HG03135 (cell line): ENCODE measurements around the gene LYRM4.

Experiments
- ATAC-seq: cut with Tn5 transposase; IDR thresholded peaks from one replicate; pipeline ENCODE4 v1.9.1; 2021; ENCODE audit warnings: mild to moderate bottlenecking, moderate library complexity; ENCODE audit not compliant: unreplicated experiment

Gene LYRM4

GRCh38 chr6:5206920-5207561, 53.7 kb downstream of the LYRM4 start:
- no peak for ATAC-seq

GRCh38 chr6:5205877-5206850, 54.6 kb downstream of the LYRM4 start:
- no peak for ATAC-seq

GRCh38 chr6:5205035-5205507, 55.7 kb downstream of the LYRM4 start:
- no peak for ATAC-seq

GRCh38 chr6:5204376-5204775, 56.4 kb downstream of the LYRM4 start:
- ATAC-seq = no peak

DNA sequence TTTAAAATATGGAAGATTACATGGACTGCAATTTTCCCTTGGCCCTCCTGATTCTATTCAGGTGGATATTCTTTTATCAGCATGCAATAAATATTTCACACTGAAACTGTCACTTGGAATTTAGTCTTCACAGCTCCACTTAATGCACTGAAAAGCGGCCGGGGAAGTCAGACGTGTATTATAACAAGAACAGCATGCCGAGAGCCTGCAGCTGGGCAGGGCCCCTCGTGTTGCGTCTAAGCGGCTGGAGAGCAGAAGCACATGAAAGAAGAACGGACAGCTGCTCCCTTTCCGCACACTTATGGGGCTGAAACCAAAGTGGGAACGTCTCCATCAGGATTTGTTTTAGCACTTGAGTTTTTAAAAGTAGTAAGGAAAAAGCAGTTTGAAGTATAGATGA, 57.2 kb downstream of the LYRM4 start:
- no peak for ATAC-seq

DNA sequence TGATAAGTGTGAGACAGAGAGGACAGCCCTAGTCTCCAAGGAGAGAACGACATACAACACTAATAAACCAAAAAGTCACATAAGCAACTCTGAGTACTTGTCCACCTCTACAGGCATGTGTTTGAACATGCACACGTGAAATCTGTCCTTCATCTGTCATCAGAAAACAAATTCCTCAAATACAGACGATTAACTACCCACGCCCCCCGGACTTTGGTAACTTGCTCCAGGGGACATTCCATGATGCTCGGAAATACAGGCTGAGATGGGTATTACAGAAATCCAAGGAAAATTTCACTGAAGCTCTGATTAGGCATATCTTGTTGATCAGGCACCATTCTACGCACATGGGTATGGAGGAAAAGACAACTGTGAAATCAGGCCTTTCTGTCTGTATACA, 57.8 kb downstream of the LYRM4 start:
- ATAC-seq = no peak

DNA sequence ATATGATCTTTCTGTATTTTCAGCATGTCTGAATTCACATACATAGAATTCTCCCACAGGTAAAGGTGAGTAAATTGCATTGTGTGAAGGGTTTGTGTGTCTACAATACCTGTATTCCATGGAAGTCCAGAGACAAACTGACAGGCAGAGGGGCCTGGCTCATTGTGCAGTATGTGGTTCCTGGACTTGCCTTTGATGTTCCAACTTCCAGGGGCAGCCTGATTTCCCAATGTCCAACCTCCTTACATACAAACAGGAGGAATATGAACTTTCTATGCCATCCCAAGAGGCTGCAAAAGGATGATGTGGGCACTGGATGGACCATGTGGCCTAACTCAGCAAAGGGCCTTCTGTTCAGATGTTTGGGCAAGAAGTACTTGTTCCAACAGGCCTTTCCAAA, 58.5 kb downstream of the LYRM4 start:
- ATAC-seq = no peak

GRCh38 chr6:5201271-5201670, 59.5 kb downstream of the LYRM4 start:
- ATAC-seq = no peak

GRCh38 chr6:5199702-5200101, 61.0 kb downstream of the LYRM4 start:
- no peak for ATAC-seq

GRCh38 chr6:5199283-5199682, 61.5 kb downstream of the LYRM4 start:
- no peak for ATAC-seq

GRCh38 chr6:5197084-5197483, 63.7 kb downstream of the LYRM4 start:
- ATAC-seq = no peak

GRCh38 chr6:5192135-5192794, 68.5 kb downstream of the LYRM4 start:
- no peak for ATAC-seq

DNA sequence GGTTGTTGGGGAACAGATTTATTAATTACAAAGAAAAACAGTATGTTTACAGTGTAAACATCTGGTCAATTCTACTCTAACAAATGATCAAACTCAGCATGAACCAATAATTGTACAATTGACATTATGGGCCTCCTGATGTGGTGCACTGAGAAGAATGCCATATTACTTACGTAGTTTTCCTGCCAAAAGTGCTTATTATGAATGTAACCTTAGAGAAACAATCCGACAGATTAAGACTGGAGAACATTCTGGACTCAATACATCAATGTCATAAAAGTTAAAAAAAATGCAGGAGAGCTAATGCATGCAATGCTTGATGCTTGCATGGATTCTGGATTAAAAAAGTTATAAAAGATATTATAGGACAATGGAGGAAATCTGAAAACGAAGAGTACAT, 69.0 kb downstream of the LYRM4 start:
- no peak for ATAC-seq

GRCh38 chr6:5191222-5191621, 69.5 kb downstream of the LYRM4 start:
- ATAC-seq = peak; percentile 90

DNA sequence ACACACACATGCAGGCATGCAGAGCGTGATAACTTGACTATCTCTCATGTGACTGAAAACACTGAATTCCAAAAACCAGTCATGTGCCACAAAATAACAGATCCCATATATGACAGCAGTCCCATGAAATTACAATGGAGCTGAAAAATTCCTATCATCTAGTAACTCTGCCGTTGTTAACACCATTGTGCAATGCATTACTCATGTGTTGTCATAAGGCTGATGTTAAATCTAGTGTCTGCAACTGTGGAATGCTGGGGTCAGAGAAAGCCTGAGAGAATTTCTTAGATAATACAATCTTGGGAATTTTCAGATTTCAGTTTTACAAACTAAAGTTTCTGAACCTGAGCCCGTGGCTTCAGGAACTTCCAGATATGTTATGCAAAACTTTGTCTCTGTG, 70.2 kb downstream of the LYRM4 start:
- no peak for ATAC-seq

DNA sequence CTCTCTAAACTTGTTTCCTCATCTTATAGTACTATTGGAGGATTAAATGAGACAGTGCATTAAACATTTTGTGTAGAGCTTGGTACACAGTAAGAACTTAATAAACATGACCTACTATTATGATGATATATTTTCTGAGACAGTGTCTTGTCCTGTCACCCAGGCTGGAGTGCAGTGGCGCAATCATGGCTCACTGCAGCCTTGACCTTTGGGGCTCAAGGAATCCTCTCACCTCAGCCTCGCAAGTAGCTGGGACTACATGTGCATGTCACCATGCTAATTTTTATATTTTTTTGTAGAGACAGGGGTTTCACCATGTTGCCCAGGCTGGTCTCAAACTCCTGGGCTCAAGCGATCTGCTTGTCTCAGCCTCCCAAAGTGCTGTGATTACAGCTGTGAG, 72.1 kb downstream of the LYRM4 start:
- no peak for ATAC-seq

- no peak for ATAC-seq
Observed at GRCh38 chr6:5184878-5185277, 75.9 kb downstream of the LYRM4 start.

GRCh38 chr6:5184218-5184617, 76.5 kb downstream of the LYRM4 start:
- ATAC-seq = no peak

DNA sequence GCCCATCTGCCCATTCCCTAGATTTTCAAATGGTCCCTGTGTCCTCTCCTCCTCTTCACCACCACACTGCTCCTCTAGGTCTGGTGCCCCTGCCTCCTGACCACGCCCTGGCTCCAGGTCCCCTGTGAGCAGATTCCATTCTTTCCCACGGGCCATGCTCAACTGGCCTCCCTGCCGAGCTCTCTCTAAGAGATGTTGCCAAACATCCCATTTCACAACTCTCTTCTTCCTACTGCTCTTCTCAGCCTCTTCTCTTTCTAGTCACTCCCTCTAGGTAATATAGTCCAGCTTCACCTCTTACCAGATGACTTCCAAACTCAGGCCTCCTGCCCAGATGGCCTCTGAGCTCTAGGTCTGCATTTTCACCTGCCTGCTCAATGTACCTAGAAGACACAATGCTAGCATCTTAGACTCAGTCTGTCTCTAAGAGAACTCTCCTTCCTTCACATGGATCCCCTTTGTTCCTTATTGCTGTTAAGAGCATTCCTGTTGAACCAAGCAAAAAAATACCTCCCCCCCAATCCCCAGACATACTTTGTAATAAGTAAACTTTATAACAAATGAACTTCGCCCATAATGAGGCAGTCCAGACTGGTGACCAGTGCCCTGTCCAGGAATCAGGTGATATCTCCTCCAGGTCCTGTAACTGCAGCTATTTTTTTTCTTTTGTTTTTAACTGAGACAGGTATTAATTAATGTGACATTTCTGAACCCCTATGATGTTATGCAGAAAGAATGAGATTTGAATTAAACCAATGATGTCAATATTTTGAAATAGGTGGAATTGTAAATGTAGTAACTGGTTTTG, 79.0 kb downstream of the LYRM4 start:
- no peak for ATAC-seq

GRCh38 chr6:5180636-5181035, 80.1 kb downstream of the LYRM4 start:
- ATAC-seq = no peak

GRCh38 chr6:5179917-5180316, 80.8 kb downstream of the LYRM4 start:
- ATAC-seq = no peak
